Activated CD4-positive, alpha-beta T cell treated with anti-CD3 and anti-CD28 coated beads, Interleukin-10, Interleukin-2, amounts not matched to agents 100 ng/mL and 50 ng/mL, durations not matched to agents 16 hours and 8 hours (primary cell): ENCODE results near the gene EVC2.

Source experiments
- DNase-seq: peaks from one replicate; pipeline ENCODE4 v3.0.0-alpha.2; 2020

Gene EVC2

GRCh38 chr4:5666741-5667140 is 41.6 kb downstream of the EVC2 start:
- no peak for DNase-seq

- DNase-seq = no peak
Observed at GRCh38 chr4:5664778-5665177, 43.6 kb downstream of the EVC2 start.

GRCh38 chr4:5662555-5662954 is 45.8 kb downstream of the EVC2 start:
- no peak for DNase-seq

GRCh38 chr4:5661237-5661636 is 47.1 kb downstream of the EVC2 start:
- DNase-seq = no peak

GRCh38 chr4:5660185-5660584 is 48.2 kb downstream of the EVC2 start:
- no peak for DNase-seq

GRCh38 chr4:5658974-5659373 is 49.4 kb downstream of the EVC2 start:
- no peak for DNase-seq

- DNase-seq = no peak
Observed at GRCh38 chr4:5656415-5656814, 51.9 kb downstream of the EVC2 start.

GRCh38 chr4:5654791-5655190 is 53.6 kb downstream of the EVC2 start:
- no peak for DNase-seq

GRCh38 chr4:5651089-5651488 is 57.3 kb downstream of the EVC2 start:
- no peak for DNase-seq

- DNase-seq = no peak
Observed at GRCh38 chr4:5650040-5650439, 58.3 kb downstream of the EVC2 start.

GRCh38 chr4:5647351-5647750 is 61.0 kb downstream of the EVC2 start:
- DNase-seq = no peak

GRCh38 chr4:5640096-5640495 is 68.3 kb downstream of the EVC2 start:
- no peak for DNase-seq

GRCh38 chr4:5639556-5639955 is 68.8 kb downstream of the EVC2 start:
- no peak for DNase-seq

- DNase-seq = no peak
Observed at GRCh38 chr4:5638976-5639375, 69.4 kb downstream of the EVC2 start.

- DNase-seq = no peak
Observed at GRCh38 chr4:5638316-5638715, 70.0 kb downstream of the EVC2 start.

GRCh38 chr4:5636766-5637670 is 71.3 kb downstream of the EVC2 start:
- no peak for DNase-seq

- peak; percentile 38 for DNase-seq
Observed at GRCh38 chr4:5635826-5636195, 72.5 kb downstream of the EVC2 start.

GRCh38 chr4:5632571-5632970 is 75.8 kb downstream of the EVC2 start:
- no peak for DNase-seq

- no peak for DNase-seq
Observed at GRCh38 chr4:5632066-5632440, 76.3 kb downstream of the EVC2 start.

- no peak for DNase-seq
Observed at GRCh38 chr4:5631352-5632065, 76.8 kb downstream of the EVC2 start.

GRCh38 chr4:5630762-5631161 is 77.6 kb downstream of the EVC2 start:
- no peak for DNase-seq

- no peak for DNase-seq
Observed at GRCh38 chr4:5629542-5629941, 78.8 kb downstream of the EVC2 start.

- DNase-seq = no peak
Observed at GRCh38 chr4:5626913-5627312, 81.4 kb downstream of the EVC2 start.

GRCh38 chr4:5622596-5622995 is 85.8 kb downstream of the EVC2 start:
- no peak for DNase-seq
